IMR-90 (cell line): ENCODE measurements around the gene ANO2. TPM values are rescaled to one million over a fixed set of nuclear protein-coding genes. Genes with fewer than 3 reads are reported as not detected.

Experiments
- ATAC-seq: fragments of 200-7000 bp; cut with Tn5 transposase; 2 replicates; pipeline ENCODE4 v1.9.1; 2020; ENCODE audit warnings: low read depth, mild to moderate bottlenecking, moderate library complexity
- BruUV-seq: library from RNA; stranded (reverse); fragments of 400-500 nt; replicated peaks from 2 replicates; lab custom pipeline; 2021; lab: Mats Ljungman, UMichigan
- CTCF ChIA-PET: fragments of 300-600 bp; formaldehyde crosslinking; extraction: SDS; loops from one replicate; lab custom pipeline; 2021; ENCODE audit warnings: antibody characterized with exemption; lab: Yijun Ruan, JAX
- POLR2A ChIA-PET: fragments of 300-600 bp; sonication (Branson Sonifier 250); formaldehyde crosslinking; loops from one replicate; lab custom pipeline; 2022; ENCODE audit warnings: antibody characterized with exemption; ENCODE audit not compliant: unreplicated experiment; lab: Charles Lee
- DNase-seq: peaks from one replicate; pipeline ENCODE4 v3.0.0; 2013
- H2AFZ ChIP-seq: replicated peaks from 2 replicates; pipeline ENCODE3; 2013; ENCODE audit warnings: low read length, mild to moderate bottlenecking; ENCODE audit not compliant: poor library complexity
- H2AK5ac ChIP-seq: 2 replicates; pipeline ENCODE4 v1.6.1; 2013; ENCODE audit warnings: low read depth, low read length, inconsistent platforms
- H2AK9ac ChIP-seq: replicated peaks from 2 replicates; pipeline ENCODE3; 2013; ENCODE audit warnings: mild to moderate bottlenecking, low read depth, low read length, moderate library complexity; ENCODE audit not compliant: poor library complexity
- H2BK120ac ChIP-seq: 2 replicates; pipeline ENCODE4 v1.6.1; 2013; ENCODE audit warnings: low read depth, low read length, inconsistent platforms
- H2BK15ac ChIP-seq: 3 replicates; pipeline ENCODE4 v1.6.1; 2013; ENCODE audit warnings: low read depth, low read length, inconsistent platforms
- H2BK20ac ChIP-seq: 2 replicates; pipeline ENCODE4 v1.6.1; 2013; ENCODE audit warnings: low read depth, mild to moderate bottlenecking, inconsistent platforms, low read length, moderate library complexity
- H2BK5ac ChIP-seq: 2 replicates; pipeline ENCODE4 v1.6.1; 2013; ENCODE audit warnings: mild to moderate bottlenecking, low read depth, low read length, inconsistent platforms; ENCODE audit not compliant: poor library complexity, severe bottlenecking
- H3K14ac ChIP-seq: replicated peaks from 2 replicates; pipeline ENCODE4 v1.6.1; 2013; ENCODE audit warnings: low read depth, low read length, inconsistent platforms
- H3K18ac ChIP-seq: 2 replicates; pipeline ENCODE4 v1.6.1; 2013; ENCODE audit warnings: low read depth, low read length, control low read depth
- H3K23ac ChIP-seq: 2 replicates; pipeline ENCODE4 v1.6.1; 2013; ENCODE audit warnings: low read depth, low read length, inconsistent platforms
- H3K27ac ChIP-seq: 2 replicates; pipeline ENCODE4 v1.5.1; 2013; ENCODE audit warnings: mild to moderate bottlenecking, control low read depth, low read length; ENCODE audit not compliant: insufficient read depth
- H3K27me3 ChIP-seq: 2 replicates; pipeline ENCODE4 v1.6.1; 2013; ENCODE audit warnings: low read length; ENCODE audit not compliant: control insufficient read depth, insufficient read depth
- H3K36me3 ChIP-seq: 2 replicates; pipeline ENCODE4 v1.6.1; 2013; ENCODE audit warnings: low read length, mixed read lengths; ENCODE audit not compliant: control insufficient read depth, insufficient read depth
- H3K4ac ChIP-seq: 2 replicates; pipeline ENCODE4 v1.6.1; 2013; ENCODE audit warnings: low read depth, low read length, inconsistent platforms
- H3K4me1 ChIP-seq: 2 replicates; pipeline ENCODE4 v1.6.1; 2013; ENCODE audit warnings: low read length, mixed read lengths; ENCODE audit not compliant: control insufficient read depth, insufficient read depth
- H3K4me2 ChIP-seq: 2 replicates; pipeline ENCODE4 v1.6.1; 2013; ENCODE audit warnings: low read depth, mild to moderate bottlenecking, control low read depth, low read length, moderate library complexity
- H3K4me3 ChIP-seq: 2 replicates; pipeline ENCODE4 v1.5.1; 2013; ENCODE audit warnings: low read depth, mild to moderate bottlenecking, control low read depth, low read length, moderate library complexity; ENCODE audit not compliant: insufficient read depth
- H3K56ac ChIP-seq: 2 replicates; pipeline ENCODE4 v1.6.1; 2013; ENCODE audit warnings: low read length, inconsistent platforms; ENCODE audit not compliant: insufficient read depth; ENCODE audit errors: extremely low read depth
- H3K79me1 ChIP-seq, 2 experiments: 2 replicates each; pipeline ENCODE4 v1.6.1; 2013; ENCODE audit warnings: low read length in 2 of 2, inconsistent platforms in 1 of 2, low read depth in 1 of 2
- H3K9ac ChIP-seq: 2 replicates; pipeline ENCODE4 v1.6.1; 2013; ENCODE audit warnings: low read depth, low read length, control low read depth
- H3K9me1 ChIP-seq: 2 replicates; pipeline ENCODE4 v1.6.1; 2013; ENCODE audit warnings: low read length, inconsistent platforms; ENCODE audit not compliant: insufficient read depth
- H3K9me3 ChIP-seq: 2 replicates; pipeline ENCODE4 v1.6.1; 2013; ENCODE audit warnings: low read length; ENCODE audit not compliant: control insufficient read depth, insufficient read depth
- H4K20me1 ChIP-seq: 2 replicates; pipeline ENCODE4 v1.6.1; 2013; ENCODE audit warnings: low read length, inconsistent platforms; ENCODE audit not compliant: insufficient read depth
- H4K5ac ChIP-seq: 2 replicates; pipeline ENCODE4 v1.6.1; 2013; ENCODE audit warnings: mild to moderate bottlenecking, low read depth, low read length, control low read depth
- H4K8ac ChIP-seq, 2 experiments: 2 replicates each; pipeline ENCODE4 v1.6.1; 2013; ENCODE audit warnings: low read depth in 2 of 2, low read length in 2 of 2, control low read depth in 1 of 2, inconsistent platforms in 1 of 2
- H4K91ac ChIP-seq: 2 replicates; pipeline ENCODE4 v1.6.1; 2013; ENCODE audit warnings: low read depth, low read length, inconsistent platforms; ENCODE audit not compliant: insufficient read depth
- BHLHE40 ChIP-seq: fragments of 150-350 bp; IDR thresholded peaks from 2 replicates; pipeline ENCODE4 v1.6.1; 2016; ENCODE audit warnings: mild to moderate bottlenecking, low read depth, low read length
- CEBPB ChIP-seq: IDR thresholded peaks from 2 replicates; pipeline ENCODE4 v1.6.1; 2012; ENCODE audit warnings: low read depth, low read length, improper control_type of control experiment
- CHD1 ChIP-seq: IDR thresholded peaks from 2 replicates; pipeline ENCODE4 v1.6.1; 2012; ENCODE audit warnings: low read depth, low read length, improper control_type of control experiment
- FOS ChIP-seq: fragments of 150-350 bp; IDR thresholded peaks from 2 replicates; pipeline ENCODE4 v1.6.1; 2016; ENCODE audit warnings: low read depth, low read length
- MAFK ChIP-seq: IDR thresholded peaks from 2 replicates; pipeline ENCODE4 v1.6.1; 2012; ENCODE audit warnings: low read depth, low read length, improper control_type of control experiment
- MXI1 ChIP-seq: IDR thresholded peaks from 2 replicates; pipeline ENCODE4 v1.6.1; 2012; ENCODE audit warnings: low read depth, mild to moderate bottlenecking, low read length, moderate library complexity, borderline replicate concordance
- POLR2A ChIP-seq: IDR thresholded peaks from 2 replicates; pipeline ENCODE4 v1.6.1; 2012; ENCODE audit warnings: mild to moderate bottlenecking, low read depth, low read length
- RCOR1 ChIP-seq: IDR thresholded peaks from 2 replicates; pipeline ENCODE4 v1.6.1; 2012; ENCODE audit warnings: mild to moderate bottlenecking, low read length, improper control_type of control experiment; ENCODE audit not compliant: insufficient replicate concordance
- RFX5 ChIP-seq: IDR thresholded peaks from 2 replicates; pipeline ENCODE4 v1.8.0; 2012; ENCODE audit warnings: low read depth, mild to moderate bottlenecking, low read length, moderate library complexity
- WGBS, 2 experiments: methylation state at CpG; one replicate each; pipeline versions ENCODE4 v1.1.5 to v1.1.7; 2013; ENCODE audit warnings: missing lambda C conversion rate in 2 of 2; ENCODE audit not compliant: insufficient read length in 1 of 2; ENCODE audit errors: extremely low coverage in 2 of 2; 5-methylcytosine and 5-hydroxymethylcytosine counted together
- dilution Hi-C: fragments of 300-500 bp; cut with HindIII; formaldehyde crosslinking; loops from one replicate; pipeline ENCODE4 v1.14.3; 2018; ENCODE audit warnings: low sequenced_read_pairs; ENCODE audit not compliant: unreplicated experiment
- in situ Hi-C: fragments of 300-500 bp; cut with MboI; formaldehyde crosslinking; loops from 3 replicates; pipeline ENCODE4 v1.14.3; 2019; ENCODE audit warnings: low sequenced_read_pairs, inconsistent platforms, mixed read lengths
- intact Hi-C: fragments of 100-400 bp; cut with micrococcal nuclease; formaldehyde crosslinking; loops from 2 replicates; pipeline ENCODE4 v1.10.0; 2022
- polyA plus RNA-seq, 3 experiments: library from polyadenylated mRNA; depleted of rRNA; stranded (reverse); fragments of >200 nt; gene quantifications; 2 replicates each; pipeline ENCODE4 v1.2.3, GENCODE V29; 2012; ENCODE audit warnings: low replicate concordance in 1 of 3
- total RNA-seq: library from RNA; depleted of rRNA; stranded (reverse); fragments of >200 nt; gene quantifications from 2 replicates; pipeline ENCODE4 v1.2.3, GENCODE V29; 2012
- TF ChIP-seq, protein P1 (sequence below): fragments of 150-350 bp; IDR thresholded peaks from 2 replicates; pipeline ENCODE4 v1.6.1; 2017; ENCODE audit warnings: mild to moderate bottlenecking, antibody characterized with exemption, low read length, low read depth
- TF ChIP-seq, protein P2 (sequence below): fragments of 150-350 bp; IDR thresholded peaks from 2 replicates; pipeline ENCODE4 v1.6.1; 2016; ENCODE audit warnings: low read depth, mild to moderate bottlenecking, low read length, moderate library complexity, borderline replicate concordance

The ANO2 gene
- total and polyA plus RNA-seq, 2 of the 4 experiments (the other 2 are of a cell fraction), result 0.22 TPM; not detected in 1

GRCh38 chr12:5633106-5633505 lies 312.0 kb downstream of the ANO2 start:
- Histone ChIP-seq H2AK5ac (no peak overlapping the region), H2AFZ (no peak overlapping the region), H3K27ac (no peak overlapping the region), H3K4ac (no peak overlapping the region), H3K23ac (no peak overlapping the region), H4K8ac (no peak overlapping the region), H2BK20ac (no peak overlapping the region), H3K79me1 (no peaks in the 10 kb centered on the region), H3K27me3 (peaks cover 79% of the 10 kb centered on the region), H3K56ac (no peak overlapping the region), H2BK5ac (no peak overlapping the region), H3K9ac (no peak overlapping the region), H4K91ac (no peak overlapping the region), H3K9me1 (no peaks in the 10 kb centered on the region), H2BK120ac (no peak overlapping the region), H4K20me1 (no peaks in the 10 kb centered on the region), H3K18ac (no peak overlapping the region), H2BK15ac (no peak overlapping the region), H3K36me3 (no peaks in the 10 kb centered on the region), H3K9me3 (no peaks in the 10 kb centered on the region), H3K4me3 (no peak overlapping the region), H3K4me1 (no peaks in the 10 kb centered on the region), H3K4me2 (no peak overlapping the region), H2AK9ac (no peak overlapping the region), H4K5ac (no peak overlapping the region), H3K14ac (no peak overlapping the region)
- DNase-seq, result no peak
- POLR2A ChIA-PET, result no interaction called here
- in situ Hi-C loops (no loop called here), intact Hi-C loops (no loop called here), dilution Hi-C loops (no loop called here)
- no peak for ATAC-seq
- BruUV-seq, result no TSS peak
- TF ChIP-seq, protein P1, sequence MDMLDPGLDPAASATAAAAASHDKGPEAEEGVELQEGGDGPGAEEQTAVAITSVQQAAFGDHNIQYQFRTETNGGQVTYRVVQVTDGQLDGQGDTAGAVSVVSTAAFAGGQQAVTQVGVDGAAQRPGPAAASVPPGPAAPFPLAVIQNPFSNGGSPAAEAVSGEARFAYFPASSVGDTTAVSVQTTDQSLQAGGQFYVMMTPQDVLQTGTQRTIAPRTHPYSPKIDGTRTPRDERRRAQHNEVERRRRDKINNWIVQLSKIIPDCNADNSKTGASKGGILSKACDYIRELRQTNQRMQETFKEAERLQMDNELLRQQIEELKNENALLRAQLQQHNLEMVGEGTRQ, result no peak
- TF ChIP-seq RFX5 (no peak), RCOR1 (no peak), POLR2A (no peak), CHD1 (no peak), MAFK (no peak), MXI1 (no peak), BHLHE40 (no peak), FOS (no peak), CEBPB (no peak)
- TF ChIP-seq, protein P2, sequence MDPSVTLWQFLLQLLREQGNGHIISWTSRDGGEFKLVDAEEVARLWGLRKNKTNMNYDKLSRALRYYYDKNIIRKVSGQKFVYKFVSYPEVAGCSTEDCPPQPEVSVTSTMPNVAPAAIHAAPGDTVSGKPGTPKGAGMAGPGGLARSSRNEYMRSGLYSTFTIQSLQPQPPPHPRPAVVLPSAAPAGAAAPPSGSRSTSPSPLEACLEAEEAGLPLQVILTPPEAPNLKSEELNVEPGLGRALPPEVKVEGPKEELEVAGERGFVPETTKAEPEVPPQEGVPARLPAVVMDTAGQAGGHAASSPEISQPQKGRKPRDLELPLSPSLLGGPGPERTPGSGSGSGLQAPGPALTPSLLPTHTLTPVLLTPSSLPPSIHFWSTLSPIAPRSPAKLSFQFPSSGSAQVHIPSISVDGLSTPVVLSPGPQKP, result no peak
- WGBS, 2 experiments, result no CpG with 5 or more reads among the region's 3 CpGs
- CTCF ChIA-PET, result no interaction called here
